GM18502 (cell line): ENCODE data around the gene NEU1.
A peak's percentile ranks its signal among the peaks of the same experiment; 100 is the strongest.
"Not testable (repeated sequence)": the region's sequence is repeated elsewhere in the genome, so short reads cannot be mapped to it uniquely, and the experiment has no call there.

Source experiments
- ATAC-seq: cut with Tn5 transposase; IDR thresholded peaks from one replicate; pipeline ENCODE4 v1.9.1; 2021; ENCODE audit warnings: mild to moderate bottlenecking; ENCODE audit not compliant: unreplicated experiment, poor library complexity

Gene NEU1

DNA sequence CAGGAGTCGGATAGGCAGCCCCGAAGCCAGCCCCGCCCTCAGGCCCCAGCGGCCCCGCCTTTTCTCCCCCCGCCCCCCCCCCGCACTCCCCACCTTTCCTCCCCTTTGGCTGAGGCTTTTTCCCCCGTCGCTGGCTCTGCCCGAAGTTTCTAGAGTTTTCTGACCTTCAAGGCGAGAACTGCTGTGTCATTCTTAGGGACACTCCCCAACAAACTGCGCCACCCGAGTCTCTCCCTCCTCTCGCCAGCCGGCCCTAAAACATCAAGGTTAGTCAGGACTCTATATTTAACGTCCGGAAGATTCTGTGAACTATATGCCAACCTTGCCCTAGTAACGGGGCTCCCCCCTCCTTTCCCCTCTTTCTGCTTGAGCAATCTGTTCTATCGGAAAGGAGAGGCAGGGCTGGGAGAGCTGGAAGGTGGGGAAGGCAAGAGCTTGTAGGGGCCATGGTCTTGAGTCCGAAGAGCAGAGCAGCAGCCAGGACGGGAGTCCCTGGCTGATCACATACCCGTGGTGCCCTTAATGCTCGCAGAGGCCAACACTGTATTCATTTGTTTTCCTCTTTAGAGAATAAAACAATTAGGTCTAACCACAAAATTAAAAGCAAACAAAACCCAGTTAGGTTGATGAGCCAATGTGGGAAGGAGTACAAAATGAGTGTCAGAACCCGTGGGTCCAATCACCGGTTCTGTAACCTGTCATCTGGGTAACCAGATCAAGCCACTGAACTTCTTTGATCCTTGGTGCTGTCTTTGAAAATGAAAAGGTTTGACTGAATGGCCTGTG lies 40.4 kb downstream of the NEU1 start:
- ATAC-seq = peak; percentile 40

DNA sequence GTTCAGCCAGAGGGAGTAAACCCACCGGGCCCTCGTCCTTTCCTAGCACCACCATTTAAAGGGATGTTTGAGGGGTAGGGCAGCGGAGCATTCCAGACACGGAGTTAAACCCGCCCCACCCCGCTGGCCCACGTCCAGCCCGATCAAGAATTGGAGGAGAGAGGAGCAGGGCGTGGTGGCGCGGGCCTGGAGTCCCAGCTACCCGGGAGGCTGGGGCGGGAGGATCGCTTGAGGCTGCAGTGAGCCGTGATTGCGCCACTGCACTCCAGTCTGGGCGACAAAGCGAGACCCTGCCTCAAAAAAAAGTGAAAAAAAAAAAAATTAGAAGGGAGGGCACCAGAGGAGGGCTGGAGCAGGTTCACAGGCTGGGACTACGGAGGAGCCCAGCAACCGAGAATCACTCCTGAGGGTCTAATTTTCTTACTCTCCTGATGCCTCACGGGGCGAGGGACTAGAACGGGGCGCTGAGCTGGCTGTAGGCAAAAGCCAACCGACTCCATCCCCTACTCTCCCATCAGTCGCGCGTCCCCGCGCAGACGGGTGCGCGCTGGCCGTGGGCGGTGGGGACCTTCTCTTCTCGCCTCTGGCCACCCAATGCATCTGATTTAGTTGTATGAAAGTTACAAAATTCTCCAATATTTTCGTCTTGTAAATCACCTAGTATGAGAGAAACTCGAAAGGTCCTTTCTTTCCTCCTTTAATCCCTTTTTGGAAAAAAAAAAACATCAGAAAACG lies 41.2 kb downstream of the NEU1 start:
- peak; percentile 39 for ATAC-seq

DNA sequence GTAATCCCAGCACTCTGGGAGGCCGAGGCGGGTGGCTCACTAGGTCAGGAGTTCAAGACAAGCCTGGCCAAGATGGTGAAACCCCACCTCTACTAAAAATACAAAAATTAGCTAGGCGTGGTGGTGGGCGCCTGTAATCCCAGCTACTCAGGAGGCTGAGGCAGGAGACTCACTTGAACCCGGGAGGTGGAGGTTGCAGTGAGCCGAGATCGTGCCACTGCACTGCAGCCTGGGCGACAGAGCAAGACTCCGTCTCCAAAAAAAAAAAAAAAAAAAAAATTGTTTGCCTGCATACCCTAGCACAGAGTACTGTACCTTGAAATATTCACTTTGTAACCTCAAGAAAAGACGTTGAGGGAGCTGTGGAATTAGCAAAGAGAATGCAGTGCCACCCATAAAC lies 42.2 kb downstream of the NEU1 start:
- ATAC-seq = not testable (repeated sequence)

DNA sequence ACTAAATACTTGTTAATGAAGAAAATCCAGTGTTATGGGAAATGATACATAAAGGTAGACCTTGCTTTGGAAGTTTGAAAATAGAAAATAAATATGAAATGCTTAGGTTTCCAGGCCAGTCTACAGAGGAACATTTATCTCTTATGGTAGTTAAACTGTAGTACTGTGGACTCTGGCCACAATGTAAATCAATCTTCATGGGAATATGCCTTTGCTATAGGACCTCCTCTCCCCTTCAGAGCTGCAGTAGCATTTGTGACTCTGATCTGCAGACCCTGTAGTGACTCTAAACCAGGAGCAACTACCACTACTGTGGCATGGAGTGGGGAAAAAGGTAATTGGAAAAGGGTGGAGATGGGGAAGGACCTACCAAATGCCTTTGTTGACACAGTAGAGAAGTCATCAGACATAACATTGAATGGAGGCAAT lies 42.7 kb downstream of the NEU1 start:
- no peak for ATAC-seq

DNA sequence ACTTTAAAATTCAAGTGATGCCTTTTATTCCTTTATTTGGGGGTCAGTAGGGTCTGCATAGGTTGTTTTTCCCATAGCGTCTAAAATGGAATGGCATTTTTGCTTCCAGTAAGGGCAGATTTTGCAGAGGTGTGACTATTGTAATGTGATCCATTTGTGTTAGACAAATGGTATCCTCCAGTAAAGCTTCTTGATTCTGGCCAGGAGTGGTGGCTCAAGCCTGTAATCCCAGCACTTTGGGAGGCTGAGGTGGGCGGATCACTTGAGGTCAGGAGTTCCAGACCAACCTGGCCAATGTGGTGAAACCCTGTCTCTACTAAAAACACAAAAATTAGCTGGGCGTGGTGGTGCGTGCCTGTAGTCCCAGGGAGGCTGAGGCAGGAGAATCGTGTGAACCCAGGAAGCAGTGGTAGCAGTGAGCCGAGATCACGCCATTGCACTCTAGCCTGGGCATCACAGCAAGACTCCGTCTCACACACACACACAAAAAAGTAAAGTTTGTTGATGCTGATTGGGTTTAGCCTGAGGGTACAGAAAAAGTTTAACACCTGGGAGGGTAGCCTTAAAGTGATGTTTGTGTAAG lies 44.6 kb downstream of the NEU1 start:
- ATAC-seq = not testable (repeated sequence)

DNA sequence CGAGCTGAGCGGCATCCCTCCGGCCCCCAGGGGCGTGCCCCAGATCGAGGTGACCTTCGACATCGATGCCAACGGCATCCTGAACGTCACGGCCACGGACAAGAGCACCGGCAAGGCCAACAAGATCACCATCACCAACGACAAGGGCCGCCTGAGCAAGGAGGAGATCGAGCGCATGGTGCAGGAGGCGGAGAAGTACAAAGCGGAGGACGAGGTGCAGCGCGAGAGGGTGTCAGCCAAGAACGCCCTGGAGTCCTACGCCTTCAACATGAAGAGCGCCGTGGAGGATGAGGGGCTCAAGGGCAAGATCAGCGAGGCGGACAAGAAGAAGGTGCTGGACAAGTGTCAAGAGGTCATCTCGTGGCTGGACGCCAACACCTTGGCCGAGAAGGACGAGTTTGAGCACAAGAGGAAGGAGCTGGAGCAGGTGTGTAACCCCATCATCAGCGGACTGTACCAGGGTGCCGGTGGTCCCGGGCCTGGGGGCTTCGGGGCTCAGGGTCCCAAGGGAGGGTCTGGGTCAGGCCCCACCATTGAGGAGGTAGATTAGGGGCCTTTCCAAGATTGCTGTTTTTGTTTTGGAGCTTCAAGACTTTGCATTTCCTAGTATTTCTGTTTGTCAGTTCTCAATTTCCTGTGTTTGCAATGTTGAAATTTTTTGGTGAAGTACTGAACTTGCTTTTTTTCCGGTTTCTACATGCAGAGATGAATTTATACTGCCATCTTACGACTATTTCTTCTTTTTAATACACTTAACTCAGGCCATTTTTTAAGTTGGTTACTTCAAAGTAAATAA lies 45.3 kb downstream of the NEU1 start:
- ATAC-seq = not testable (repeated sequence)

DNA sequence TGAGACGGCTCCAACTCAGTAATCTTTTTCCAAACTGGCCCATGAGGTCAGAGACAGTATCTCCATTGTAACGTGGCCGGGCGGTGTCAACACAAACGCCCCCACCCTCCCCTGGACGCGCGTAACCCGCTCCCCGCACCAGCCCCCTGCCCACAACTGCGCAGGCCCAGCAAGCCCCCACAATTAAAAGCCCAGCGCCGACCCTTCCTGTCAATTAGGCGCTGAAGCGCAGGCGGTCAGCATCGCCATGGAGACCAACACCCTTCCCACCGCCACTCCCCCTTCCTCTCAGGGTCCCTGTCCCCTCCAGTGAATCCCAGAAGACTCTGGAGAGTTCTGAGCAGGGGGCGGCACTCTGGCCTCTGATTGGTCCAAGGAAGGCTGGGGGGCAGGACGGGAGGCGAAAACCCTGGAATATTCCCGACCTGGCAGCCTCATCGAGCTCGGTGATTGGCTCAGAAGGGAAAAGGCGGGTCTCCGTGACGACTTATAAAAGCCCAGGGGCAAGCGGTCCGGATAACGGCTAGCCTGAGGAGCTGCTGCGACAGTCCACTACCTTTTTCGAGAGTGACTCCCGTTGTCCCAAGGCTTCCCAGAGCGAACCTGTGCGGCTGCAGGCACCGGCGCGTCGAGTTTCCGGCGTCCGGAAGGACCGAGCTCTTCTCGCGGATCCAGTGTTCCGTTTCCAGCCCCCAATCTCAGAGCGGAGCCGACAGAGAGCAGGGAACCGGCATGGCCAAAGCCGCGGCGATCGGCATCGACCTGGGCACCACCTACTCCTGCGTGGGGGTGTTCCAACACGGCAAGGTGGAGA lies 47.4 kb downstream of the NEU1 start, which contains the start of the genes HSPA1A and HSPA1L:
Gene HSPA1A, plus strand, starts transcription at position 519 of the 814 bp plus-strand sequence. Its CDS starts 214 bp downstream, at position 733.
Gene HSPA1L, minus strand, starts transcription at position 259 of the 814 bp plus-strand sequence. CDS start 3,311 bp downstream, outside the sequence.
- ATAC-seq = no peak

DNA sequence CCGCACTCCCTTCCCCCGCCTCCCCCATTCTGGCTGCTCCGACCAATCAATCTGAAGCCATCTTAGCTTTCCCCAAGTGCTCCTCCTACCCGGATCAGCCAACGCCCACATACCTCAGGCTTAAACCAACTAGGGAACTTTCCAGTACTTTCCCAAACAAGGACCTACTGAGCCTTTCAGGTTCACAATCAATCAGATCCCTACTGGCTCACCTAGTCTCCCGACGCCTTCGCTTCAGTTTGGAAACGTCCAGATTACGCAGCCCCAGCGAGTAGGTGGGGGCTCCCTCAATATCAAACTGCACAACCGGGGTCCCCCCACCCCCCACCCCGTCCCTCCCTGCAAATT lies 48.0 kb downstream of the NEU1 start:
- ATAC-seq = no peak

DNA sequence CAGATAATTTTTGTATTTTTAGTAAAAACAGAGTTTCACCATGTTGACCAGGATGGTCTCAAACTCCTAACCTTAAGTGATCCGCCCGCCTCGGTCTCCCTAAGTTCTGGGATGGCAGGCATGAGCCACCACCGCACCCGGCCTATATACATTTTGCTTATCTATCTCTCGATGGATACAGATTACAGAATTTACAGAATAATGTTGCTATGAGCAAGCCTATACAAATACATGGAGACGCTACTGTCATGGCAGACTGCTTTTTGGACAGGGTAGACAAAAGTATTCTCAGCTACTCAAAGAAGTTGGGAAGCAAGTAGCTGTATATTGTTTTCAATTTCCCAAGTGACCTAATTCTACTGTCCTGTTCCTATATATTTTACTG lies 49.2 kb downstream of the NEU1 start:
- ATAC-seq = no peak

DNA sequence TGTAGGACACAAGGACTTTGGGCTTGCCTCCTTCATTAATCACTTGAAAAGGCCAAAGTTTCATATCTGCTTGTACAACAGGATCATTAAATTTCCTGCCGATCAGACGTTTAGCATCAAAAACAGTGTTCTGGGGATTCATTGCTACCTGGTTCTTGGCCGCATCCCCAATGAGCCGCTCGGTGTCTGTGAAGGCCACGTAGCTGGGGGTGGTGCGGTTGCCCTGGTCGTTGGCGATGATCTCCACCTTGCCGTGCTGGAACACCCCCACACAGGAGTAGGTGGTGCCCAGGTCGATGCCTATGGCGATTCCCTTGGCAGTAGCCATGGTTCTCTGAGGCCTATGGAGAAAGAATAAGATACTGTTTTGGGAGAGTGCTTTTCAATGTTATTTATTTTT lies 51.0 kb downstream of the NEU1 start:
- no peak for ATAC-seq

DNA sequence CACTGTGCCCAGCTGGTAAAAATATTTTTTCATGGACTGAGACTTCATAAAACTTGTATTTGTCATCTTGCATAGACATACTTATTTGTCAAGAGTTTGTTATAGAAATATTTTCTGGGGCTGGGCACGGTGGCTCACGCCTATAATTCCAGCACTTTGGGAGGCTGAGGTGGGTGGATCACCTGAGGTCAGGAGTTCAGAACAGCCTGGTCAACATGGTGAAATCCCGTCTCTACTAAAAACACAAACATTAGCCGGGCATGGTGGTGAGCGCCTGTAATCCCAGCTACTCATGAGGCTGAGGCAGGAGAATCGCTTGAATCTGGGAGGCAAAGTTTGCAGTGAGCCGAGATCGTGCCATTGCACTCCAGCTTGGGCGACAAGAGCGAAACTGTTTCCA lies 54.0 kb downstream of the NEU1 start:
- ATAC-seq = not testable (repeated sequence)
